Cardiac fibroblast (primary cell): ENCODE data around the gene SOX13.

Source experiments
- DNase-seq, 2 donors: peaks; one replicate each; pipeline versions ENCODE4 v3.0.0 to v3.0.0-alpha.2; 2010; ENCODE audit warnings: low read depth in 2 of 2
- H3K4me3 ChIP-seq, 2 donors: replicated peaks in 1 of 2; 1 replicate in 1 of 2; 2 replicates in 1 of 2; pipeline ENCODE4 v1.5.1; 2011; ENCODE audit warnings: low read depth in 2 of 2, low read length in 2 of 2, mild to moderate bottlenecking in 2 of 2, moderate library complexity in 1 of 2
- TF ChIP-seq, protein P1 (sequence below): IDR thresholded peaks from one replicate; pipeline ENCODE4 v1.5.1; 2011; ENCODE audit warnings: low read depth, mild to moderate bottlenecking, low read length, inconsistent platforms

Gene SOX13

DNA sequence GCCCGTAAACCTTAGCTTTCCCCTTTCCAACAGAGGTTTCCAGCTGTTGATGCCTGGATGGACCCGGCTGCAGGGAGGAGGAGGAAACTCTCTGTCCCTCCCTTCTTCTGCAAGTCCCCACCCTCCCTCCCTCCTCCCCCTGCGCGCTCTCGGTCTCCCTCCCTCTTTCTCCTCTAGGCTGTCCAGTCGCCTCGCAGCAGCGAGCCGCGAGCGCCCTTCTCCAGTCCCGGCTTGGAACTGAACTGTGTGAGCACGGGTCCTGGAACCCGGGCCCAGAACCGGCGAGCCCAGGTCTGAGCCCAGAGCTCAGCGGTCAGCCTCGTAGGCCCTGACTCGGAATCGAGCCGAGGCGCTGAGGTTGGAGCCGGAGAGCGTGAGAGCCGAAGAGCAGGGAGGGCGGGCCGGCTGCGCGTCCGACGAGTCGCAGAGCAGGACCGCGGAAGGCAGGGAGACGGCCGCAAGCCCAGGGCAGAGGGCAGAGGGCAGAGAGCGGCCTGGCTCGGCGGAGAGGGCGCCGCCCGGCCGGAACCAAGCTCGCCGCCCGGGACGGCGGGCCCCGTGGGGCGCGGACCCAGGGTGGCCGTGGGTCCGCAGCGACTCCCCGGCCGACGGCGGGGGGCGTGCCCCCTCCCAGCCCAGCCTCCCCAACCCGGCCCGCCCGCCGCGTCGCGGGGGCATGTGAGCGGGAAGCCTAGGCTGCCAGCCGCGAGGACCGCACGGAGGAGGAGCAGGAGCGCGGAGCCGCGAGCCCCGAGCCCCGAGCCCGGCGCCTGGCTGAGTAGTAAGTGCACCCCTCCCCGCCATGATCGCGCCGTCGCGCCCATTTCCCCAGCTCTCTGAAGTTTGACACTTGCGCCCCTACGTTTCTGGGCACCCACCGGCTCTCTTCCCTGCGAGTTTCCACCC, at the start of gene SOX13:
Gene SOX13, plus strand, starts transcription at position 185 of the 906 bp plus-strand sequence. CDS start 39,801 bp downstream, outside the sequence.
- peak; percentile 93 to 94 for DNase-seq
- TF ChIP-seq, protein P1, sequence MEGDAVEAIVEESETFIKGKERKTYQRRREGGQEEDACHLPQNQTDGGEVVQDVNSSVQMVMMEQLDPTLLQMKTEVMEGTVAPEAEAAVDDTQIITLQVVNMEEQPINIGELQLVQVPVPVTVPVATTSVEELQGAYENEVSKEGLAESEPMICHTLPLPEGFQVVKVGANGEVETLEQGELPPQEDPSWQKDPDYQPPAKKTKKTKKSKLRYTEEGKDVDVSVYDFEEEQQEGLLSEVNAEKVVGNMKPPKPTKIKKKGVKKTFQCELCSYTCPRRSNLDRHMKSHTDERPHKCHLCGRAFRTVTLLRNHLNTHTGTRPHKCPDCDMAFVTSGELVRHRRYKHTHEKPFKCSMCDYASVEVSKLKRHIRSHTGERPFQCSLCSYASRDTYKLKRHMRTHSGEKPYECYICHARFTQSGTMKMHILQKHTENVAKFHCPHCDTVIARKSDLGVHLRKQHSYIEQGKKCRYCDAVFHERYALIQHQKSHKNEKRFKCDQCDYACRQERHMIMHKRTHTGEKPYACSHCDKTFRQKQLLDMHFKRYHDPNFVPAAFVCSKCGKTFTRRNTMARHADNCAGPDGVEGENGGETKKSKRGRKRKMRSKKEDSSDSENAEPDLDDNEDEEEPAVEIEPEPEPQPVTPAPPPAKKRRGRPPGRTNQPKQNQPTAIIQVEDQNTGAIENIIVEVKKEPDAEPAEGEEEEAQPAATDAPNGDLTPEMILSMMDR, result peak; percentile 38
- peak within 1 kb of the TSS; percentile 86 to 93 for H3K4me3 ChIP-seq

DNA sequence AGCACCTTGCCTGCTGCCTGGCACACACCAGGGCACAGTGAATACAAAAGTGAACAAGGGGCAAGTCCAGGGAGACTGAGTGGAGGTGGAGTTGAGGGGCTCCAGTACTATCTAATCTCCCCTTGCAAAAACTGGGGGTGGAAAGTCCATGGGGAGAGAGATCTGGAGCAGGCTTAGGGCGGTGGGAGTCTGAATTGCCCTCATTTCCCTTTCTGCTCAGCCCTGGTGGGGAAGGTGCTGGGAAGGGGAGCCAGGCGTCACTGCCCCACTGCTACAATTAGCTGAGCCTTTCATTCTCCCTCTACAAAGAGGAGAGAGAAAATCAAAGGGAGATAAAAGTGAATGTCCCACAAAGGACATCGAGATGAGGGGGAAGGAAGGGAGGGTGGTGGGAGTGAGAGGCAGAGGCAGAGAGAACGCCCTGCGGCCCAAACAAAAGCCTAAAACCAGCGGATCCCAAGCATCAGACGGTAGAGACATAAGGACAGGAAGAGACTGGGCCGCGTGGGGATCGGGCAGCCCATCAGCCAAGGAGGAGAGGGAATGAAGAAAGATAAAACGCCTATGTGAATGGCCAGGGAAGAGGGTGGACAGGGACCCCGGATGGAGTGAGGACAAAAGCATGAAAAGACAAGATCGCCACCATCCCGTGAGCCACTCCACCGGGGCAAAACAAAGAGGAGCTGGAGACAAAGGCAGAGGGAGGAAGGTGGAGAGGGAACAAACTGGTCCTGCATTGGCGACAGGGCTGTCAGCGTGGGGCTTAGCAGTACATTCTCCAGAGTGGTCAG, 46.8 kb upstream of the SOX13 start:
- TF ChIP-seq, protein P1, result no peak
- DNase-seq, result no peak
- H3K4me3 ChIP-seq, result no peak overlapping the region

DNA sequence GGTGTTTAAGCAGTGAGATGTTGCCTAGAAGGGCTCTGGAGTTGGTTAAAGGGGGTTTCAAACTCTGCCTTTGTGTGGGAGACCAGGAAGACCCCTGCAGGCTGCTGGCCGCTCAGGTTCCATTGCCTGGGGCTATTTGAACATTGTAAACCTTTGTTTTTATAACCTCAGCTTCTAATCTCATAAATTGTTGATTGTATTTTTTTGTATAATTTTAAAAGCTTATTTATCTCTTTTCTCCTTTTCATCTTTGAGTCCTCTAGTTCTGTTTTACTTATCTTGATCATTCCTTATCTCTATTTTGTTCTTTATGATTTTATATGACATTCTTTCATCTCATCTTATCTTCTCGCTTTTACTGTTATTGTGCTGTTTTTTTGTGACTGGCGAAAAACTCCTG, 45.5 kb upstream of the SOX13 start:
- no peak overlapping the region for H3K4me3 ChIP-seq
- TF ChIP-seq, protein P1, result no peak
- no peak for DNase-seq

DNA sequence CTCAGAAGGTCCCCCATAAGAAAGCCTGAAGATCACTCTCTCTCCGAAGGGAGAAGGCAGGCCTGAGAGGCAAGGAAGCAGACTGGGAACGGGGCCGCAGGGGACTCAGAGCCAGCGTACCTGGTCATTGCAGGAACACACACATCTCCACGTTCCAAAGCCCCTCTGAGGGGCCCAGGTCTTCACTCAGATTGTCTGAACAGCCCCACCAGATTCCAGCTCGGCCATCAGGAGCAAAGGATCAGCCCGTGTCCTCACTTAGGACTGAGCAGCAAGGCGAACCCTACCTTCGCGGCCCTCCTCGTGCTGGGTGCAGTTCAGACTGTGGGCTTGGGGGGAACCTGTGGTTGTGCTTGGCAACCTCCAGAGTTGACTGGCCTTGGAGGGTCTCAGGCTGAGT, 43.9 kb upstream of the SOX13 start:
- TF ChIP-seq, protein P1, result no peak
- no peak for DNase-seq
- no peak overlapping the region for H3K4me3 ChIP-seq

DNA sequence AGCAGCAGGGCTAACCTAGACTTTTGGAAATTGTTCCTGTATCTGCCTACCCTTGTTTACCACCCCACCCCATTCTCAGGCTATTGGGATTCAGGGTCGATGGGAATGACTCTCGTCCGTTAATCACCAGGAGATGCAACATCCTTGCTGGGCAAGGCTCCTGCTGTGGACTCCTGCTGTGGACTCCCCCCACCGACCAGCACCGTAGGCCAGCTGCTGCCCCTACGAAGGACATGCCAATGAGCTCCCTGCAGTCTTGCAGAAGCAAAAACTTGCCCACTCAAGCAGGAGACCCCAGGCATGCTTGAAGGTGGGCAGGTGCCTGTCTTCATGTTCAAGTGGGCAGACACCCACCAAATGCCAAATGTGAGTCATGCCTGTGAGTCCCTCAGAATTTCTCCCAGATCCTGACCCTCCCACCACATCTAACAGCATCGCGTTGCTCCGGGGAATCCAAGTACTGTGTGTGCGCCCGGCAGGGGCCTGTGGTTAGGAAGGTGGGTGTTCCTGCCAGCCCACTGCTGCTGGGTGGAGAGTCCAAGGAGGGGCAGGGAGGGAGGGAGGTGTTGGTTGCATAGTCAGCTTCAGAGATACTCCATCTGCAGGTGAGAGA, 41.7 kb upstream of the SOX13 start:
- no peak overlapping the region for H3K4me3 ChIP-seq
- no peak for DNase-seq
- TF ChIP-seq, protein P1, result no peak

DNA sequence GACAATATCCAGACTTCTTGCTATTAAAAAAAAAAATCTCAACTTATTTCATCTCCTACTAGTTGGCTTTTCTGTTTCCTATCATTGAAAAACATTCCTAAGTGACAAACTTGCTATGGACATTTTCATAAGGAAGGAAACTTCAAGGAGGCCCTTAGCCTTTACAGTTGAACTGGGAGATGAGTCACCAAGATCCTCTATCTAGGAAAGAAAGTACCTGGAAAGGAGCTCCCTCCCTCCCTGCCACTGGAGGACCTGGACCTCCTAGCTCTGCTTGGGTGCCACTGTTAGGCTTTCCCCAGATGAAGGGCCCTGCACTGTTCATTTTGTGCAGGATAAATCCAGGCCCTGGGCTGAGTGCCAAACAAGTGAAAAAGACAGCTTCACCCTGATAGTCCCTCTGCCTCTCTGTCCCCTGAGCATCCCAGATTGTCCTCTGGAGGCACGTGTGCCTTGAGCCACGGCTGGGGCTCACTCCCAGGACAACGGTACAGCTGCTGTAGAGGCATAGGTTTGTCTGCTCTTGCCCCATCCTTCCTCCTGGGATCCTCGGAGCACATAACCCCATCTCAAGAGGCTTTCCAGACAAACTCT, 40.2 kb upstream of the SOX13 start:
- peak in 1 of 2 donors; percentile 8 for DNase-seq
- TF ChIP-seq, protein P1, result no peak
- no peak overlapping the region for H3K4me3 ChIP-seq
